ENCODE data around the gene CCM2L.

DNA sequence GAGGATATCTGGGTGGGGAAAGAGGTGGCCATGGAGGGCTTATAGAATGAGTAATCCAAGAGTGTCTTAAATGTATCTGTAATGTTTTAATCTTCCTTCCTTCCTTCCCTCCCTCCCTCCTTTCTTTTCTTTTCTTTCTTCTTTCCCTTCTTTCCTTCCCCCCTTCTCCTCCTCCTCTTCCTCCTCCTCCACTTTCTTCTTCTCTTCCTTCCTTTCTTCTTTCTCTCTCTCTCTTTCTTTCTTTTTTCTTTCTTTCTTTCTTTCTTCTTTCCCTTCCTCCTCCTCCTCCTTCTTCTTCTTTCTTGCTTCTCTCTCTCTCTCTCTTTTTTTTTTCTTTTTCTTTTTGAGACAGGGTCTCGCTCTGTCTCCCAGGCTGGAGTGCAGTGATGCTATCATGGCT, 49.0 kb downstream of the CCM2L start:
- TF ChIP-seq CTCF (IDR thresholded peaks at IDR 0.05) (no peak), FOXJ3 (CRISPR knock-in tag; IDR thresholded peaks at IDR 0.05) (no peak), NFIC (IDR thresholded peaks at IDR 0.05; ENCODE audit: borderline replicate concordance) (no peak), SMC3 (IDR thresholded peaks at IDR 0.05; ENCODE audit: low read depth, low read length) (no peak), EZH2phosphoT487 (IDR thresholded peaks at IDR 0.05; ENCODE audit: borderline replicate concordance, low read depth) (no peak), ELF1 (IDR thresholded peaks at IDR 0.05) (no peak), RFX5 (IDR thresholded peaks at IDR 0.05; ENCODE audit: low read length) (no peak), RXRA (IDR thresholded peaks at IDR 0.05; ENCODE audit: borderline replicate concordance, low read depth) (no peak), FOSL2 (IDR thresholded peaks at IDR 0.05; ENCODE audit: borderline replicate concordance, low read depth) (no peak), GABPA (IDR thresholded peaks at IDR 0.05; ENCODE audit: low read depth) (no peak), TAF1 (IDR thresholded peaks at IDR 0.05; ENCODE audit: borderline replicate concordance, low read depth, low read length) (no peak)
- TF ChIP-seq, protein P1, sequence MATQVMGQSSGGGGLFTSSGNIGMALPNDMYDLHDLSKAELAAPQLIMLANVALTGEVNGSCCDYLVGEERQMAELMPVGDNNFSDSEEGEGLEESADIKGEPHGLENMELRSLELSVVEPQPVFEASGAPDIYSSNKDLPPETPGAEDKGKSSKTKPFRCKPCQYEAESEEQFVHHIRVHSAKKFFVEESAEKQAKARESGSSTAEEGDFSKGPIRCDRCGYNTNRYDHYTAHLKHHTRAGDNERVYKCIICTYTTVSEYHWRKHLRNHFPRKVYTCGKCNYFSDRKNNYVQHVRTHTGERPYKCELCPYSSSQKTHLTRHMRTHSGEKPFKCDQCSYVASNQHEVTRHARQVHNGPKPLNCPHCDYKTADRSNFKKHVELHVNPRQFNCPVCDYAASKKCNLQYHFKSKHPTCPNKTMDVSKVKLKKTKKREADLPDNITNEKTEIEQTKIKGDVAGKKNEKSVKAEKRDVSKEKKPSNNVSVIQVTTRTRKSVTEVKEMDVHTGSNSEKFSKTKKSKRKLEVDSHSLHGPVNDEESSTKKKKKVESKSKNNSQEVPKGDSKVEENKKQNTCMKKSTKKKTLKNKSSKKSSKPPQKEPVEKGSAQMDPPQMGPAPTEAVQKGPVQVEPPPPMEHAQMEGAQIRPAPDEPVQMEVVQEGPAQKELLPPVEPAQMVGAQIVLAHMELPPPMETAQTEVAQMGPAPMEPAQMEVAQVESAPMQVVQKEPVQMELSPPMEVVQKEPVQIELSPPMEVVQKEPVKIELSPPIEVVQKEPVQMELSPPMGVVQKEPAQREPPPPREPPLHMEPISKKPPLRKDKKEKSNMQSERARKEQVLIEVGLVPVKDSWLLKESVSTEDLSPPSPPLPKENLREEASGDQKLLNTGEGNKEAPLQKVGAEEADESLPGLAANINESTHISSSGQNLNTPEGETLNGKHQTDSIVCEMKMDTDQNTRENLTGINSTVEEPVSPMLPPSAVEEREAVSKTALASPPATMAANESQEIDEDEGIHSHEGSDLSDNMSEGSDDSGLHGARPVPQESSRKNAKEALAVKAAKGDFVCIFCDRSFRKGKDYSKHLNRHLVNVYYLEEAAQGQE (IDR thresholded peaks at IDR 0.05; ENCODE audit: low read depth, low read length), result no peak
- TF ChIP-seq, protein P2, sequence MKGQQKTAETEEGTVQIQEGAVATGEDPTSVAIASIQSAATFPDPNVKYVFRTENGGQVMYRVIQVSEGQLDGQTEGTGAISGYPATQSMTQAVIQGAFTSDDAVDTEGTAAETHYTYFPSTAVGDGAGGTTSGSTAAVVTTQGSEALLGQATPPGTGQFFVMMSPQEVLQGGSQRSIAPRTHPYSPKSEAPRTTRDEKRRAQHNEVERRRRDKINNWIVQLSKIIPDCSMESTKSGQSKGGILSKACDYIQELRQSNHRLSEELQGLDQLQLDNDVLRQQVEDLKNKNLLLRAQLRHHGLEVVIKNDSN (IDR thresholded peaks at IDR 0.05; ENCODE audit: borderline replicate concordance, low read depth), result no peak

Measured in SK-N-SH (cell line).